HG03575 (cell line): ENCODE results near the gene PPP6R3.
"Not testable (repeated sequence)": the region's sequence is repeated elsewhere in the genome, so short reads cannot be mapped to it uniquely, and the experiment has no call there.

ENCODE experiments used
- ATAC-seq: cut with Tn5 transposase; IDR thresholded peaks from one replicate; pipeline ENCODE4 v1.9.1; 2021; ENCODE audit not compliant: unreplicated experiment, insufficient number of reproducible peaks, low FRiP score; ENCODE audit errors: extremely low read depth

Gene PPP6R3

GRCh38 chr11:68433541-68433940, 27.0 kb upstream of the PPP6R3 start:
- no peak for ATAC-seq

GRCh38 chr11:68434159-68434558, 26.4 kb upstream of the PPP6R3 start:
- ATAC-seq, result not testable (repeated sequence)

GRCh38 chr11:68436162-68436888, 24.2 kb upstream of the PPP6R3 start:
- ATAC-seq, result no peak

GRCh38 chr11:68436985-68437926, 23.3 kb upstream of the PPP6R3 start:
- ATAC-seq, result no peak

- ATAC-seq, result no peak
Measured at GRCh38 chr11:68437927-68438657, 22.5 kb upstream of the PPP6R3 start.

- ATAC-seq, result no peak
Measured at GRCh38 chr11:68438658-68439259, 21.8 kb upstream of the PPP6R3 start.

GRCh38 chr11:68439355-68440065, 21.0 kb upstream of the PPP6R3 start:
- no peak for ATAC-seq

- no peak for ATAC-seq
Measured at GRCh38 chr11:68440224-68440623, 20.3 kb upstream of the PPP6R3 start.

GRCh38 chr11:68441466-68442230, 18.9 kb upstream of the PPP6R3 start:
- no peak for ATAC-seq

- ATAC-seq, result no peak
Measured at GRCh38 chr11:68442433-68442832, 18.1 kb upstream of the PPP6R3 start.

GRCh38 chr11:68444566-68444965, 16.0 kb upstream of the PPP6R3 start:
- ATAC-seq, result no peak

- ATAC-seq, result no peak
Measured at GRCh38 chr11:68445531-68446035, 15.0 kb upstream of the PPP6R3 start.

- ATAC-seq, result no peak
Measured at GRCh38 chr11:68446046-68446725, 14.4 kb upstream of the PPP6R3 start.

- ATAC-seq, result no peak
Measured at GRCh38 chr11:68447015-68447801, 13.3 kb upstream of the PPP6R3 start.

GRCh38 chr11:68447914-68448313, 12.6 kb upstream of the PPP6R3 start:
- not testable (repeated sequence) for ATAC-seq

GRCh38 chr11:68448604-68449011, 11.9 kb upstream of the PPP6R3 start:
- no peak for ATAC-seq
